GM18868 (cell line): ENCODE data around the gene VTI1A.

Experiments used
- ATAC-seq: cut with Tn5 transposase; IDR thresholded peaks from one replicate; pipeline ENCODE4 v1.9.1; 2021; ENCODE audit warnings: mild to moderate bottlenecking, moderate library complexity; ENCODE audit not compliant: unreplicated experiment

The VTI1A gene

DNA sequence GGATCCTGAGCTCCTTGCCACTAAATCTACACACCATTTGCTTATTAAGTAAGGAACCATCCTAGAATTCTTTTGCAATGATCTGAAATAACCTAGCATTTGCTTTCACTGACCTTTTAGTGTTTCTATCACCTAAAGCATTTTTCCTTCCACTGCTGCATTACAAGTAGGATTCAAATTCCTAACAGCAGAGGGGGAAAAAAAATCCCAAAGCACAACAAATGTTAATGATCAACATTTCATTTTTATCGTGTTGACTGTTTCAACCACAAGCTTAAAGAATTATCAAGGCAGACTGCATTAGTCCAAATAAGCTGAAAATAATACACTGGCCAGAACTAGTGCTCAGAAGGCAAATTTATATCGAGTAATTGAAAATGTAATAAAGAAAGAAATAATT lies 328.4 kb downstream of the VTI1A start:
- ATAC-seq, result no peak

DNA sequence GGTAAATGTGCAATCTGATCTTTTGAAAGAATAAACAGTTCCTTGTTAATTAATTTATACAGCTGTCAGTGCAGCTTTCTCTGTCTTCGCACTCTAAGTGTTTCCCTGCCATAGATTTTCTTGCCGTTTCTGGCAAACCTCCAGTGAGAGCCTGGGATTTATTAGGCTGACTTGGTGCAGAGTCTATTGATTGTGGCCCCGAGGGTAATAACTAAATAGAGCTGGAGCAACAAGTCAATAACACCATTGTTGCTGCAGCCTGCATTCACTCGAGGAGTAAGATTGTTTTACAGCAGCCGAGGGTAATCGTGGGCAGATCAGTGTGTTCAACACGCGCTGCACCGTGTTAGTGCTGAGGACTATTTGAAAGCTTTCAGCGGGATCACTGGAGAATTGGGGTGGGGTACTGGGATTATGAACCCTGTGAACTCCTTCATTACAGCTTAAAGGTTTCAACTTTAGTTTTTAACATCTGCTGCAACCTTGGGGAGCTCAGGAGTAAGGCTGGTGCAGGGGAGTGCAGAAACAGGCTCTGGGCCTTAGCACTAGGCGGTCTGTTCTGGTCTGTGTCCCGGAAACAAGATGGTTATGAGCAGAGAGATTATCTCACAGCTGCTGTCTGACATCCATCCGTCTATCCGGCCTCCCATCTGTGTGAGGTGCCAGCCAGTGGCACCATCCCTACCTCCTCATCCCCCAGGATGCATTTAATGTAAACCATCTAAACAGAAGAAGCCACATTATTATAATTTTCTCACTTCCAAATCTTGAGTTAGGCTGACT lies 329.1 kb downstream of the VTI1A start:
- no peak for ATAC-seq

DNA sequence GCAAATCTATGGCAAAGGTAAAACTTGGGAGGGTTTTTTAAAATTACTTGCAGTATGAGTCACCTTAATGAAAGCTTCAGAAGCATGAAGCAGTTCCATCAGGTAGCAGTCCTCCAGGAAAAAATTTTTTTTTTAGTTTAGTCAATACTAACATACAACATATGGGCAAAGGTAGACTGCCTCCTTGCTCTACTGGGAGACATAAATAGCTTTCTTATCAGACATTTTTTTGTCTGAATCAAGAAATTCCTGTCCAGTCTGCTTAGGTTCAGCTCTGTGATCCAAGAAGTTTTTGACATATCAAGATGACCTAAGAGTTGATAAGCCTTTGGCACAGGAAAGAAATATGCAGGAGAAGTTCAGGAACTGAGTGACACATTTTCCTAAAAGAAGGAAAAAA lies 331.6 kb downstream of the VTI1A start:
- ATAC-seq, result no peak

DNA sequence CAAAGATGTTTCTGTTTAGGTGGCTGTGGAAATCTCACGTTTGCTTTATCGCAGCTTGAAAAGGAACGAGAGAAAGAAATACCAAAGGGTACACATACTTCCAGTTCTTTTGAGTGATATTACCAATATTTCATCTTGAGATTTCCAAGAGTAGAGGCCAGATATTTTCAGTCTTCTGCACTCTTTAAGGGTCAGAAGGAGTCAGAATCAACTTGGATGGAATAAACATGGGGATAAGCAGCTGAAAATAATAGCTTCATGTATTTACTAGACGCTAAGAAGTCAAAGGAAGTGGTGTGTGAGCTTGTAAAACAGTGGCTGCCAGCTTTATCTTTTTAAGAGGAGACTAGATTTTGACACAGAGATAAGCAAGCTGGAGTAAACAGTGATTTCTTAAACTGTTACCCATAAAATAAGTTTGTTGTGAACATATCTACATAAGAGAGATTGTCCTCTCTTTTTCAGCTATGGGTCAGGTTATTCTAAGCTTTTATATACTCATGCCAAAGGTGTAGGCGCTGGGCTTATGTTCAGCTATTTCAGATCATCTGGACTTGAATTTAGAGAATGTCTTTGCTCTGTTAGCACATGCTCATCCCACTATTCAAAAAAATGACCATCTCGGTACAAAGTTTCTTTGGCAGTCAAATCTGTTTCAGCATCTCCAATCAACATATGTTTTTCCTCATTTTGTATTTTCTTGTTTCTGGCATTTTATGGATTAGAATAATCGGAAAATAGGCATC lies 332.2 kb downstream of the VTI1A start:
- ATAC-seq, result no peak

DNA sequence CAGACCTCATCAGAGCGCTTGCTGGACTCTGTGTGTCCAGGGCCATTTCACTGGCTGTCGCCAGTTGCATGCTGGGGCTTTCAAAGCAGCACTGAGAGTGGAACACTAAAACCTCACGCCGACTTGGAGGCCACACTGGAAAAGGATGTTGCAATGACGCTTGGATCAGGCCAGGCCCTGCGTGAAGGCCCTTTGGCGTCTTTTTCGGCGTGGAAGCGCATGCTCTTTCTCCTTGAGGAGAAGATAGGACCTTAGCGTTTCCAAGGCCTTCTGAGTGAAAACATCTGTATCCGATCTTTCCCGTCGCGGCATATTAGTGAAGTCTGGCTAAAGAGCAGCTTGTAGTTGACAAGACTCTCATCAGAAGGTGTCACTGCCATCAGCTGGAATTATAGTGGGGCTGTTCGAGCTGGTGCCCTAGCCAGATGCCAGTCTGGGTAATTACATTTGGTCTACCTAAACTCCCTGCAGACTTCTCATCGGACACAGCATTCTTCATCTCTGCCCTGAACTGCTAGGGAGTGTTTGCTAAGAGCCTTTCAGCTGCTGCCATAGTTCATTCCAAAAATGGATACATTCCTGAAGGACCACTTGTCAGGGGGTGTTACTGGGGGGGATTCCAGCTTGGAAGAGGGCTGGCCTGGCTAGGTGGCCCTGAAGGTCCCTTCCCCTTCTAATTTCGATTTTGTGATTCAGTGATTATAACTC lies 335.3 kb downstream of the VTI1A start:
- no peak for ATAC-seq

DNA sequence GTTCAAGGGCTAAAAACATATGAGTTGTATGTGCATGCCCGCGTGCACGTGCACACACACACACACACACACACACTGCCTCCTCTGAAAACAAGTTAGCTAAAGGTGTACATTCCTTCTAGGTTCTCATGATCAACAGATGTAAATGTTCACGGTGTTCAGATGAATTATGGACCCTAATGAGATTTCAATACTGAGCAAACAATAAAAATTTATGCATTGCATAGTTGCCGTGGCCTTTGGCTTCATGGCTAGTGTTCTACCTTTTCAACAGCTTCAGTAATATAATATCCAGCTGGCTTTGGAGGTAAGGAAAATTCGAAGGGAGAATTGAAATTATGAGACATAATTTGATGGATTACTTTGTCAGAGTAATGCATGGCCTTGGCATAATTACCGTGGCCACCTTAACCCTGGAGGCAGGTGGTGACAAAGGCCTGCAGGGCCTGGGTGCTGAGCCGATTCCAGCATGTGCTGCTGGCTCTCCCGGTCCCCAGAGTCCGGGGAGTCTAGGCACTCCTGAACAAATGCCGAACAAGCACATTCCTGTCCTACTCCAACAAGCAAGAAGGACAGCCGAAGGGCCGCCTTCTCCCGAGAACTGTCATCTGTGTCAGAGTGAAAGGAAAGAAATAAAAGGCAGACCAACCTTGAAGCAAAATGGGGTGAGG lies 336.5 kb downstream of the VTI1A start:
- no peak for ATAC-seq

DNA sequence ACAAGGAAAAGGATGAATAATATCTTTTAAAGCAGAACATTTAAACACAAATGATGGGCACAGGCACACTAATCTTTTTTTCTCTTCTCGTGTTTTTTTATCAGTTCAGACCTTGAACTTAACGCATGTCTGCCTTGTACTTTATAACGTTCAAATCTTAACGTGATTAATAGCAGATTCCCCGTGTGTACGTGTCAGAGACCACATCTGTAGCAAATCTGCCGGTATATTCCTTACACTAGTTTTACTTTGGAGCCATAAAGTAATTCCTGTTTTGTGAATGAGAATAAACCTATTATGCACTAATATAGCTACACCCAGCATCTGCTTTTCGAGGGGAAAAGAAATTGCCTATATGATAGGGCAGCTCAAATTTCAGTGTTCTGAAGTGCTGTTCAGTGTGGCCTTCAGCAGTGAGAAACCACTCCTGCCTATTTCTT lies 337.0 kb downstream of the VTI1A start:
- no peak for ATAC-seq

DNA sequence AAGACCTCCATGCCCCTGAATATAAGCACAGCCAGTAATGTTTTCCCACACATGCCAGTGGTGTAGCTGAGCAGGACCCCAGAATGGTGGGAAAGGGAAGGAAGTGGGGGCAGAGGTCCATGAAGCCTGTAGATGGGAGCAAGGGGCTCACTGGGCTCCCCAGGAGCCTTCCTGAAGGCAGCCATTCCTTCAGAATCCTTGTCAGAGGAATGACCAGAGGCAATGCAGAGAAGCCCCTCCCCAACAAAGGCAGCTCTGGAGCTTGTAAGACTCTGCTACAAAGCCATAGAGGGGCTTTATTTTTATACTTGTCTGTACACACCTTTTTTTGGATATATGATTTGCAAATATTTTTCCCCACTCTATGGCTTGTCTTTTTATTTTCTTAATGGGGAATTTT lies 338.1 kb downstream of the VTI1A start:
- ATAC-seq, result no peak

DNA sequence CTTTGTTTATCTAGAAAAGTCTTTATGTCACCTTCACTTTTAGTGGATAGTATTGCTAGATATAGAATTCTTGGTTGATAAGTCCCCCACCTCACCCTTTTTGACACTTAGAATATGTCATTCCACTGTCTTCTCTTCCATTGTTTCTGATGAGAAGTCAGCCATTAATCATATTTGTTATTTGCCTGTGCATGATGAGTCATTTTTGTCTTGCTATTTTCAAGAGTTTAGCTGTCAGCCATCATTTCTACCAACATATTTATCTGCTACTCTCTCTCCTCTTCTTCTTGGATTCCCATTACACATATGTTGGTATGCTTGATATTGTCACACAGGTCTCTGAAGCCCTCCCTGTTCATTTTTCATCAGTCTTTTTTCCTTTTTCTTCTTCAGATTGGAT lies 342.2 kb downstream of the VTI1A start:
- no peak for ATAC-seq

DNA sequence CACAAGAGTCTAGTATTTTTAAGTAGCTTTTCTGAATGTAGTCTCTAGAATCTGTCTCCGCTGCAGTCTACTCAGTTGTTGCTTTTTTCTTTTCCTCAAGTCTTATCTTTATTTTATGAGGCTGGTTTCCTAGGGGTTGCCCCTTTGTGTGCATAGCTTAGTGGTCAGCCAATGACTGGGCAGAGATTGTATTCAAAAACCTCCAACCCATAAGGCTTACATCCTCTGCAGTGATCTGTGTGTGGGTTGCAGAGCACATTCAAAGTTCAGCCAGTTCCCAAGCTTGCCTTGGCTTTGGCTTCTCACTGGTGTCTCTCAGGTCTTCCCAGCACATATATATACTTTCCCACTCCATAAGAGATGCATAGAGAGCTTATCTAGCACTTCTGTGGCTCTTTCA lies 343.0 kb downstream of the VTI1A start:
- no peak for ATAC-seq

DNA sequence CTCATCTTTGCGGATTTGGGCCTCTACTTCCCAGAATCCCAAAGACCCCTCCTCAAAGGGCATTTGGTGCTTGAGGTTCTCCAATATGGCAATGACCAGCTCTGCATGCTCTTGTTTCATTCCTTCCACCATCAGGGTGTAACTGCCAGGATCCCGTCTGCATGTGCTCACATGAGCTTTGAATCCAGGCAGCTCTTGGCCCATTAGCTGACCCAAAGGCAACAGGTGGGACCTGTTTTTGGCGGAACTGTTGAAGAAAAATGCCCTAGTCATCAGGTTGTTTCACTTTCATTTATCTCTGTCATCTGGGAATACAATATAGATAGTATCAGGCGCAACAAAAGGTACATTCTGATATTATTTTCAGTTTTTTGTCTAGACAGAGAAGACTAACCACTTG lies 343.9 kb downstream of the VTI1A start:
- ATAC-seq, result no peak

DNA sequence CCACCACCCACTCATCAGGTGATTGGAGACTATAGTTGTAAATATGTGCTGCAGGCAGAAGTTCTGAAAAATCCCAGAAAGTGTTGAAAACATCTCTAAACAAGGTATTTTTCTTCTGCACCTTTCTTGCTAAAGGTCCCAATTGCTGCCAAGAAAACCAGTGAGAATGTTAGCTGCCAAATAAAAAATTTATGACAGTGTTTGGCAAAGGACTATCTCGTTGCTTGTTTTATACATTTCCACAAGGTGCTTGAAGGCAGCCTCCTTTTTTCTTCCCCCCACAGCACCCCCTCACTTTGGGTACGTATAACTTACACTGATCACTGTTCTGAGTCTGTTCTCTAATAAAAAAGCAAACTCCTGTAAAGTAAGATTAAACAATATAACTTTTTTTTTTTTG lies 344.4 kb downstream of the VTI1A start:
- ATAC-seq, result no peak

DNA sequence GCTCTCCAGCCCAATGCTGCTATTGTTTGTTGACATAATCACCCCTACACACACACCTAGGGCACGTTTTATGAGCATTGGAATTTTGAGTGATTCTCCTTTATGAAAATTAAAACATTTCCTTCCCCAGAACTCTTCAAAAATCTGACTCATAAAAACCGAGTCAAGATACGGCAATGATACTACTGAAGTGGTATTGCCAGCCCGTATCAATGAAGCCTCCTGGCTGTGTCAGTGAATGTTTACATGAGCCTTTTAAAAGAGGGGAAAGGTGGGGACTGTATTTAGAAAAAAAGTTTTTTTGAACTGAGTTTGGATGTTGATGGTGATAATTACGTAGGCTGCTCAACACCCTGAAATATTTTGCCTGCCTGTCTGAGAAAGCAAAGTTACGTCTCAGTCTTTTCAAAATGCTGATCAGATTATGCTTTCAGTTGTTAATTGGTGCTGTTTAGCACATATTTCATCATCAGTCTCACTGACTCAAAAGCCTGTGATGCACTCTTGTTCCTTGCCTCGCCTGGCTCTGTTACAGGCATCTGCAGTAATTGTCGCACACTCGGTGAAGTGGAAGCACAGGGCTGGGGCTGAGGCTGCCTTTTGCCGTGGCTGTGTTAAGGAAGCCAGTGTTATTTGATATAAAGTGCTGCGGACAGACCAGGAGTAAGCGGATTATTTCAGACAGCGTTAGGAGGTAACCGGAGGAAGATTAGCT lies 345.6 kb downstream of the VTI1A start:
- no peak for ATAC-seq

DNA sequence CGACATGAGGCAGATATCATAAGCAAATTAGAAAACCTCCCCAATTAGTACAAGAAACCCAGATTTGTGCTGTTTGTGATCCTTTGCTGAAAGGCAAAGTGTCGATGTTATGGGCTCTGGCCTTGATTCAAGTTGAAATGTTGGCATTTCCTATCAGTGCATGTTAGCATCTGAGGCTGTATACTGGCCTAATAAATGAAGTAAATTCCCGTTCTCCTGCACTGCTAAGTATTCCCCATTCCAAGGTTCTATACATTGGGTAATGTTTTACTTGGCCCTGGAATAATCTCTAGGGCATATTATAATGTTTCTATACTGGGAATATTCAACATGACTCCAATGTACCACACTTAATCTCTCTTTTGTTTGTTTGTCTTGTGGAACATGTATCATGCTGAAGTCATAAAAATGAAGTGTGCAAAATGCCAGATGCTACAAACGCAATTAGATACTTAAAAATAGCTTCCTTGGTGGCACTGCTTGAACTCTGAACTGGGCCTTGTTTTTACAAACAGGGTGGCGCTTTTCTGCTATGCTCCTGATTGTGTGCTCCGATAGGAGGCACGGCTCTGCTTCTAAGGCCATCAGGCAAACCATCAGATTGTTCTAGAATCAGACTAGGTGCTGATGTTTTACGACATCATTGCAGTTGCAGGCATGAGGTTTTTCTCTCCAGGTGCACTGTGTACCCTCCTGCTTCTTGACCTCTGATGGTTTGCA lies 346.3 kb downstream of the VTI1A start:
- no peak for ATAC-seq

DNA sequence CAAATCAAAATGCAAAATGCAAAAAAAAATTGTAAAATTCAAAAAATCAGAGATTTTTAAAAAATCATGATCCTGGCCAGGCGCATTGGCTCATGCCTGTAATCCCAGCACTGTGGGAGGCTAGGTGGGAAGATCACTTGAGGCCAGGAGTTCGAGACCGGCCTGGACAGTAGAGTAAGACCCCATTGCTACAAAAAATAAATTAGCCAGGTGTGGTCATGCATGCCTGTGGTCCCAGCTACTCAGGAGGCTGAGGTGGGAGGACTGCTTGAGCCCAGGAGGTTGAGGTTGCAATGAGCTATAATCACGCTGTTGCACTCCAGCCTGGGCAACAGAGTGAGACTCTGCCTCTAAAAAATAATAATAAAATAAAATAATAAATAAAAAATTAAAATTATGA lies 347.2 kb downstream of the VTI1A start:
- ATAC-seq, result no peak

DNA sequence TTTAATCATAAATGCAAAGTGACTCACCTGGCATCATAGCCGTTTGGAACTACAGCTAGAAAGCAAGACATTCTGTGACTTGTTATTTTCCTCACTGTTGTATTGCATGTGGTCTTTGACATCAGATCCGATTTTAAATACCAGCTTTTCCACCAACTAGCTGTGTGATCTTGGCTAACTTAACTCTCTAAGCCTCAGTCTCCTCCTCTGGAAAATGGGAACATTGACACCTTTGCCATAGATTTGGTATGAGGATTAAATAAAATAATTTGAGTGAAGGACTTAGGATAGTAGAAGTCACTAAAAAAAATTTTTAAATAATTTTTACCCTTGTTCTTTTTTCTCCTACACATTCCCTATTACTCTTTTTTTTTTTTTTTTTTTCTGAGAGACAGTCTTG lies 348.1 kb downstream of the VTI1A start:
- no peak for ATAC-seq

DNA sequence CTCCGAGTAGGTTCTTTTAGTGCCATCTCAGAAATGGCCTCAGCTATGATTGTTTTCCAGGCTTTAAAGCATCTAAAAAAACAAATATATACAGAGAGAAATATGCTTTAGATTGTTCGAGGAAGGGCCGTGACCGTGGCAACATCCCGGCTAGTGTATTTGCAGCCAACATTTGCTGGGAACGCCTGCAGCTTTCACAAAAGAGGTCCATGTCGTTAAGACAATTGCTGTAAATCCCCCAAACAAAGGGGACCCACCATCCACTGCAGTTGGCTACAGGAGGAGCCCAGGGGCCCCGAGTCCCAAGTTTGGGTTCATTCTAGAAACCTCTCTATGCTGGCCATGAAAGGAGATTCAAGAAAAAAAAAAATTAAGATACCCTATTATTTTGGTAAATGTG lies 350.2 kb downstream of the VTI1A start:
- ATAC-seq, result no peak

DNA sequence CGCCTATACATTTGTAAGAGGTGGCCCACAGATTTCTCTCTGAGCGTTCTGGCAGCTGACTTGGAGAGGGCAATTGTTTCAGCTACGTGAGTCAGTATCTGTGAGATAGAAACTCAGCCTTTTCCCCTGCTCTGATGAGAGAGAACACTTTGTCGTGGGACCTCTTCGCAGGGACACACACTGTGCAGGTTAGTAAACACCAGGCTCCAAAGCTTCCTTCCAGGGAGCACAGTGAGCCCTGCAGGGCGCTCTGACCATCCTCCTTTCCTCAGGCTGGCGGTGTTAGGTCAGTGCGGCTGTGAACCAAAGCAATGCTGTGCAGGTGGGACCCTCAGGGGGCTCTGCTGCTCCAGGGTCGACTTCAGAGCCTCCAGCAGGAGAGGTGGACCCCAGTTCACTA lies 350.8 kb downstream of the VTI1A start:
- no peak for ATAC-seq

DNA sequence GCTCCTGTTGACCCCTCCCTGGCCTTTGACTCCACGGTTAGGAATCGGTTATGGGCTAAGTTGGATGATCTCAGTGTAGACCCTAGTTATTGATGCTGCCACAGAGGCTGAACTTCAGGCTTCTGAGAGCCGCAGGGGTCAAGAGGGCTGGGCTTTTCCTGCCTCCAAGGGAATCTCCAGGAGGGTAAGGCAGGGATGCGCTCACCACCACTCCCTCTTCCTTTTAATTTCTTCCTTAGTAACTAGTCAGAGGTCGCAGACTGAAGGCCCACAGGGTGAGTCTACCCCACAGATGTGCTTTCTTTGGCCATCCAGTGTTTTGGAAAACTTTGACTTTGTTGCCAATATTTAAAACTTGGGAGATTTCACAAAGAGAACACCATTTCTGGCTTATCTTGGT lies 352.0 kb downstream of the VTI1A start:
- no peak for ATAC-seq
